VCaP (cell line): Measurements from ENCODE around the gene ACTR8.

Experiments used
- H3K27ac ChIP-seq: fragments of 450-650 bp; 2 replicates; pipeline ENCODE4 v1.5.1; 2017
- TF ChIP-seq, protein P1 (sequence below): fragments of 450-650 bp; conservative IDR thresholded peaks from 2 replicates; pipeline ENCODE4 v1.5.1; 2017; ENCODE audit warnings: mild to moderate bottlenecking, moderate library complexity

The ACTR8 gene

GRCh38 chr3:53841296-53841695 lies 40.7 kb downstream of the ACTR8 start:
- H3K27ac ChIP-seq, result peak overlapping the region; percentile 94
- TF ChIP-seq, protein P1, sequence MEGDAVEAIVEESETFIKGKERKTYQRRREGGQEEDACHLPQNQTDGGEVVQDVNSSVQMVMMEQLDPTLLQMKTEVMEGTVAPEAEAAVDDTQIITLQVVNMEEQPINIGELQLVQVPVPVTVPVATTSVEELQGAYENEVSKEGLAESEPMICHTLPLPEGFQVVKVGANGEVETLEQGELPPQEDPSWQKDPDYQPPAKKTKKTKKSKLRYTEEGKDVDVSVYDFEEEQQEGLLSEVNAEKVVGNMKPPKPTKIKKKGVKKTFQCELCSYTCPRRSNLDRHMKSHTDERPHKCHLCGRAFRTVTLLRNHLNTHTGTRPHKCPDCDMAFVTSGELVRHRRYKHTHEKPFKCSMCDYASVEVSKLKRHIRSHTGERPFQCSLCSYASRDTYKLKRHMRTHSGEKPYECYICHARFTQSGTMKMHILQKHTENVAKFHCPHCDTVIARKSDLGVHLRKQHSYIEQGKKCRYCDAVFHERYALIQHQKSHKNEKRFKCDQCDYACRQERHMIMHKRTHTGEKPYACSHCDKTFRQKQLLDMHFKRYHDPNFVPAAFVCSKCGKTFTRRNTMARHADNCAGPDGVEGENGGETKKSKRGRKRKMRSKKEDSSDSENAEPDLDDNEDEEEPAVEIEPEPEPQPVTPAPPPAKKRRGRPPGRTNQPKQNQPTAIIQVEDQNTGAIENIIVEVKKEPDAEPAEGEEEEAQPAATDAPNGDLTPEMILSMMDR, result peak; percentile 72

GRCh38 chr3:53837331-53837730 lies 44.6 kb downstream of the ACTR8 start:
- TF ChIP-seq, protein P1, result no peak
- no peak overlapping the region for H3K27ac ChIP-seq

GRCh38 chr3:53836084-53836872 lies 45.7 kb downstream of the ACTR8 start:
- TF ChIP-seq, protein P1, result no peak
- no peak overlapping the region for H3K27ac ChIP-seq

- no peak overlapping the region for H3K27ac ChIP-seq
- TF ChIP-seq, protein P1, result no peak
These were observed 46.7 kb downstream of the ACTR8 start for GRCh38 chr3:53835257-53835656.

- TF ChIP-seq, protein P1, result no peak
- no peak overlapping the region for H3K27ac ChIP-seq
These were observed 47.4 kb downstream of the ACTR8 start for GRCh38 chr3:53834429-53835095.

- no peak overlapping the region for H3K27ac ChIP-seq
- TF ChIP-seq, protein P1, result no peak
These were observed 48.3 kb downstream of the ACTR8 start for GRCh38 chr3:53833700-53834099.

- H3K27ac ChIP-seq, result no peak overlapping the region
- TF ChIP-seq, protein P1, result no peak
These were observed 48.8 kb downstream of the ACTR8 start for GRCh38 chr3:53833053-53833645.
